ENCODE measurements around the gene ARHGAP31. TPM values are rescaled to one million over a fixed set of nuclear protein-coding genes. Genes with fewer than 3 reads are reported as not detected.
A peak's percentile ranks its signal among the peaks of the same experiment; 100 is the strongest.

The ARHGAP31 gene
- total RNA-seq (2014; rRNA removed; shearing (Covaris generic); ENCODE audit: low replicate concordance): 1.2 TPM in 1 of 2 replicates, not detected in the other

- peak; percentile 70 for DNase-seq
- Histone ChIP-seq H3K4me1 (ENCODE audit: low read length) (peaks cover 25% of the 10 kb centered on the region), H2AFZ (ENCODE audit: low read length) (peak within 1 kb of the TSS; percentile 95; the same call in 1 of the 2 replicates), H3K9me2 (replicated peaks; ENCODE audit: insufficient read depth, low read length) (no peaks in the 10 kb centered on the region), H3K27me3 (ENCODE audit: low read length) (no peaks in the 10 kb centered on the region), H3K4me2 (ENCODE audit: low read depth, low read length, poor library complexity, severe bottlenecking) (peak within 1 kb of the TSS; percentile 96), H3K9ac (ENCODE audit: low read length) (peak within 1 kb of the TSS; percentile 68), H3K79me2 (ENCODE audit: low read length) (no peaks in the 10 kb centered on the region), H3K4me3 (ENCODE audit: low read length) (peak within 1 kb of the TSS; percentile 73), H4K20me1 (ENCODE audit: insufficient read depth, low read depth, low read length) (no peaks in the 10 kb centered on the region), H3K36me3 (ENCODE audit: insufficient read depth, low read length) (no peaks in the 10 kb centered on the region), H3K9me3 (ENCODE audit: low read length) (no peaks in the 10 kb centered on the region), H3K27ac (ENCODE audit: low read length) (no peak within 1 kb of the TSS)
Observed at GRCh38 chr3:119293871-119294695, at the start of gene ARHGAP31. Gene ARHGAP31, plus strand, starts transcription at chr3:119294383. Its CDS starts 522 bp downstream, at chr3:119294905.

GRCh38 chr3:119245778-119246177 lies 48.4 kb upstream of the ARHGAP31 start:
- H3K27me3 ChIP-seq (ENCODE audit: low read length): no peaks in the 10 kb centered on the region
- no peak overlapping the region for H3K27ac ChIP-seq (ENCODE audit: low read length)
- H2AFZ ChIP-seq (ENCODE audit: low read length): no peak overlapping the region
- no peak overlapping the region for H3K4me2 ChIP-seq (ENCODE audit: low read depth, low read length, poor library complexity, severe bottlenecking)
- H3K9me2 ChIP-seq (replicated peaks; ENCODE audit: insufficient read depth, low read length): no peaks in the 10 kb centered on the region
- no peaks in the 10 kb centered on the region for H3K36me3 ChIP-seq (ENCODE audit: insufficient read depth, low read length)
- no peaks in the 10 kb centered on the region for H3K79me2 ChIP-seq (ENCODE audit: low read length)
- DNase-seq: no peak
- H3K9ac ChIP-seq (ENCODE audit: low read length): no peak overlapping the region
- peaks cover 6% of the 10 kb centered on the region for H3K4me1 ChIP-seq (ENCODE audit: low read length)
- no peak overlapping the region for H3K4me3 ChIP-seq (ENCODE audit: low read length)
- H3K9me3 ChIP-seq (ENCODE audit: low read length): no peaks in the 10 kb centered on the region
- H4K20me1 ChIP-seq (ENCODE audit: insufficient read depth, low read depth, low read length): no peaks in the 10 kb centered on the region

- Histone ChIP-seq H4K20me1 (ENCODE audit: insufficient read depth, low read depth, low read length) (no peaks in the 10 kb centered on the region), H3K4me2 (ENCODE audit: low read depth, low read length, poor library complexity, severe bottlenecking) (no peak overlapping the region), H3K9ac (ENCODE audit: low read length) (no peak overlapping the region), H3K4me1 (ENCODE audit: low read length) (peaks cover 17% of the 10 kb centered on the region), H3K36me3 (ENCODE audit: insufficient read depth, low read length) (no peaks in the 10 kb centered on the region), H3K27me3 (ENCODE audit: low read length) (no peaks in the 10 kb centered on the region), H3K27ac (ENCODE audit: low read length) (no peak overlapping the region), H3K4me3 (ENCODE audit: low read length) (no peak overlapping the region), H2AFZ (ENCODE audit: low read length) (no peak overlapping the region), H3K9me3 (ENCODE audit: low read length) (no peaks in the 10 kb centered on the region), H3K9me2 (replicated peaks; ENCODE audit: insufficient read depth, low read length) (no peaks in the 10 kb centered on the region), H3K79me2 (ENCODE audit: low read length) (no peaks in the 10 kb centered on the region)
- DNase-seq: no peak
Observed at GRCh38 chr3:119255214-119255613, 39.0 kb upstream of the ARHGAP31 start.

- Histone ChIP-seq H3K27me3 (ENCODE audit: low read length) (no peaks in the 10 kb centered on the region), H2AFZ (ENCODE audit: low read length) (no peak overlapping the region), H3K4me1 (ENCODE audit: low read length) (peaks cover 17% of the 10 kb centered on the region), H3K4me3 (ENCODE audit: low read length) (no peak overlapping the region), H4K20me1 (ENCODE audit: insufficient read depth, low read depth, low read length) (no peaks in the 10 kb centered on the region), H3K9me2 (replicated peaks; ENCODE audit: insufficient read depth, low read length) (no peaks in the 10 kb centered on the region), H3K9me3 (ENCODE audit: low read length) (no peaks in the 10 kb centered on the region), H3K79me2 (ENCODE audit: low read length) (no peaks in the 10 kb centered on the region), H3K36me3 (ENCODE audit: insufficient read depth, low read length) (no peaks in the 10 kb centered on the region), H3K9ac (ENCODE audit: low read length) (no peak overlapping the region), H3K4me2 (ENCODE audit: low read depth, low read length, poor library complexity, severe bottlenecking) (no peak overlapping the region), H3K27ac (ENCODE audit: low read length) (no peak overlapping the region)
- DNase-seq: no peak
Observed at GRCh38 chr3:119257111-119257510, 37.1 kb upstream of the ARHGAP31 start.

- H3K9me2 ChIP-seq (replicated peaks; ENCODE audit: insufficient read depth, low read length): no peaks in the 10 kb centered on the region
- peaks cover 17% of the 10 kb centered on the region for H3K4me1 ChIP-seq (ENCODE audit: low read length)
- no peaks in the 10 kb centered on the region for H4K20me1 ChIP-seq (ENCODE audit: insufficient read depth, low read depth, low read length)
- H3K36me3 ChIP-seq (ENCODE audit: insufficient read depth, low read length): no peaks in the 10 kb centered on the region
- DNase-seq: peak; percentile 55
- H3K9me3 ChIP-seq (ENCODE audit: low read length): no peaks in the 10 kb centered on the region
- H3K79me2 ChIP-seq (ENCODE audit: low read length): no peaks in the 10 kb centered on the region
- no peak overlapping the region for H3K9ac ChIP-seq (ENCODE audit: low read length)
- H3K27me3 ChIP-seq (ENCODE audit: low read length): no peaks in the 10 kb centered on the region
- no peak overlapping the region for H2AFZ ChIP-seq (ENCODE audit: low read length)
- H3K4me3 ChIP-seq (ENCODE audit: low read length): no peak overlapping the region
- peak overlapping the region; percentile 22 for H3K4me2 ChIP-seq (ENCODE audit: low read depth, low read length, poor library complexity, severe bottlenecking)
- no peak overlapping the region for H3K27ac ChIP-seq (ENCODE audit: low read length)
Observed at GRCh38 chr3:119257654-119258410, 36.4 kb upstream of the ARHGAP31 start.

- H3K9me3 ChIP-seq (ENCODE audit: low read length): no peaks in the 10 kb centered on the region
- no peaks in the 10 kb centered on the region for H3K27me3 ChIP-seq (ENCODE audit: low read length)
- peaks cover 17% of the 10 kb centered on the region for H3K4me1 ChIP-seq (ENCODE audit: low read length)
- H2AFZ ChIP-seq (ENCODE audit: low read length): no peak overlapping the region
- no peak overlapping the region for H3K9ac ChIP-seq (ENCODE audit: low read length)
- DNase-seq: peak; percentile 58
- no peaks in the 10 kb centered on the region for H3K9me2 ChIP-seq (replicated peaks; ENCODE audit: insufficient read depth, low read length)
- no peaks in the 10 kb centered on the region for H3K79me2 ChIP-seq (ENCODE audit: low read length)
- no peak overlapping the region for H3K27ac ChIP-seq (ENCODE audit: low read length)
- no peak overlapping the region for H3K4me3 ChIP-seq (ENCODE audit: low read length)
- H3K4me2 ChIP-seq (ENCODE audit: low read depth, low read length, poor library complexity, severe bottlenecking): peak overlapping the region; percentile 18
- no peaks in the 10 kb centered on the region for H3K36me3 ChIP-seq (ENCODE audit: insufficient read depth, low read length)
- no peaks in the 10 kb centered on the region for H4K20me1 ChIP-seq (ENCODE audit: insufficient read depth, low read depth, low read length)
Observed at GRCh38 chr3:119258915-119259314, 35.3 kb upstream of the ARHGAP31 start.

- H3K9me2 ChIP-seq (replicated peaks; ENCODE audit: insufficient read depth, low read length): no peaks in the 10 kb centered on the region
- H3K4me1 ChIP-seq (ENCODE audit: low read length): peaks cover 17% of the 10 kb centered on the region
- H3K36me3 ChIP-seq (ENCODE audit: insufficient read depth, low read length): no peaks in the 10 kb centered on the region
- H2AFZ ChIP-seq (ENCODE audit: low read length): no peak overlapping the region
- no peak overlapping the region for H3K9ac ChIP-seq (ENCODE audit: low read length)
- H3K4me2 ChIP-seq (ENCODE audit: low read depth, low read length, poor library complexity, severe bottlenecking): no peak overlapping the region
- H3K79me2 ChIP-seq (ENCODE audit: low read length): no peaks in the 10 kb centered on the region
- no peaks in the 10 kb centered on the region for H3K27me3 ChIP-seq (ENCODE audit: low read length)
- H3K27ac ChIP-seq (ENCODE audit: low read length): no peak overlapping the region
- no peak for DNase-seq
- H3K9me3 ChIP-seq (ENCODE audit: low read length): no peaks in the 10 kb centered on the region
- no peak overlapping the region for H3K4me3 ChIP-seq (ENCODE audit: low read length)
- H4K20me1 ChIP-seq (ENCODE audit: insufficient read depth, low read depth, low read length): no peaks in the 10 kb centered on the region
Observed at GRCh38 chr3:119259821-119260220, 34.4 kb upstream of the ARHGAP31 start.

- no peak overlapping the region for H2AFZ ChIP-seq (ENCODE audit: low read length)
- H3K27me3 ChIP-seq (ENCODE audit: low read length): no peaks in the 10 kb centered on the region
- H3K9ac ChIP-seq (ENCODE audit: low read length): no peak overlapping the region
- no peak overlapping the region for H3K27ac ChIP-seq (ENCODE audit: low read length)
- peaks cover 17% of the 10 kb centered on the region for H3K4me1 ChIP-seq (ENCODE audit: low read length)
- no peaks in the 10 kb centered on the region for H3K9me3 ChIP-seq (ENCODE audit: low read length)
- no peak overlapping the region for H3K4me3 ChIP-seq (ENCODE audit: low read length)
- DNase-seq: no peak
- no peak overlapping the region for H3K4me2 ChIP-seq (ENCODE audit: low read depth, low read length, poor library complexity, severe bottlenecking)
- H4K20me1 ChIP-seq (ENCODE audit: insufficient read depth, low read depth, low read length): no peaks in the 10 kb centered on the region
- H3K79me2 ChIP-seq (ENCODE audit: low read length): no peaks in the 10 kb centered on the region
- H3K36me3 ChIP-seq (ENCODE audit: insufficient read depth, low read length): no peaks in the 10 kb centered on the region
- H3K9me2 ChIP-seq (replicated peaks; ENCODE audit: insufficient read depth, low read length): no peaks in the 10 kb centered on the region
Observed at GRCh38 chr3:119261055-119261454, 33.1 kb upstream of the ARHGAP31 start.
